Melanocyte of skin (primary cell): Measurements from ENCODE around the gene DRD4. TPM values are rescaled to one million over a fixed set of nuclear protein-coding genes. Genes with fewer than 3 reads are reported as not detected.

Source experiments
- total RNA-seq, 2 donors: library from RNA; depleted of rRNA; stranded (reverse); fragments of >200 nt; gene quantifications; 2 replicates each; pipeline ENCODE4 v1.2.3, GENCODE V29; 2012

Gene DRD4
- total RNA-seq: not detected

DNA sequence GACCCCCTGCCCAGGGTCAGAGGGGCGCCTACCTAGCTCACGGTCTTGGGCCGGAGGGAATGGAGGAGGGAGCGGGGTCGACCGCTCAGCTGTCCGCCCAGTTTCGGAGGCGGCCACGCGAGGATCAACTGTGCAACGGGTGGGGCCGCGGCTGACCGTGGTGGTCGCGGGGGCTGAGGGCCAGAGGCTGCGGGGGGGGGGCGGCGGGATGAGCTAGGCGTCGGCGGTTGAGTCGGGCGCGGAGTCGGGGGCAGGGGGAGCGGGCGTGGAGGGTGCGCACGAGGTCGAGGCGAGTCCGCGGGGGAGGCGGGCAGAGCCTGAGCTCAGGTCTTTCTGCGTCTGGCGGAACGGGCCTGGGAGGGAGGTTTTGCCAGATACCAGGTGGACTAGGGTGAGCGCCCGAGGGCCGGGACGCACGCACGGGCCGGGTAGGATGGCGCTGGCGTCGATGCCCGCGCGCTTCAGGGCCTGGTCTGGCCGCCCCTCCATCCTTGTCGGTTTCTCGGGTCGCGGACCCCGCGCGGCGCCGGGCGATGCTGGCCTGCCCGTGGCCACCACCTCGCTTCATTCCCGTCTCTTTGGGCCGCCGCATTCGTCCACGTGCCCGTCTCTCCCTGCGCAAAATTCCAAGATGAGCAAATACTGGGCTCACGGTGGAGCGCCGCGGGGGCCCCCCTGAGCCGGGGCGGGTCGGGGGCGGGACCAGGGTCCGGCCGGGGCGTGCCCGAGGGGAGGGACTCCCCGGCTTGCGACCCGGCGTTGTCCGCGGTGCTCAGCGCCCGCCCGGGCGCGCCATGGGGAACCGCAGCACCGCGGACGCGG lies at the start of gene DRD4:
DRD4 (plus strand) TSS at position 759 of the 822 bp plus-strand sequence; CDS start at position 795, 36 bp downstream.

DNA sequence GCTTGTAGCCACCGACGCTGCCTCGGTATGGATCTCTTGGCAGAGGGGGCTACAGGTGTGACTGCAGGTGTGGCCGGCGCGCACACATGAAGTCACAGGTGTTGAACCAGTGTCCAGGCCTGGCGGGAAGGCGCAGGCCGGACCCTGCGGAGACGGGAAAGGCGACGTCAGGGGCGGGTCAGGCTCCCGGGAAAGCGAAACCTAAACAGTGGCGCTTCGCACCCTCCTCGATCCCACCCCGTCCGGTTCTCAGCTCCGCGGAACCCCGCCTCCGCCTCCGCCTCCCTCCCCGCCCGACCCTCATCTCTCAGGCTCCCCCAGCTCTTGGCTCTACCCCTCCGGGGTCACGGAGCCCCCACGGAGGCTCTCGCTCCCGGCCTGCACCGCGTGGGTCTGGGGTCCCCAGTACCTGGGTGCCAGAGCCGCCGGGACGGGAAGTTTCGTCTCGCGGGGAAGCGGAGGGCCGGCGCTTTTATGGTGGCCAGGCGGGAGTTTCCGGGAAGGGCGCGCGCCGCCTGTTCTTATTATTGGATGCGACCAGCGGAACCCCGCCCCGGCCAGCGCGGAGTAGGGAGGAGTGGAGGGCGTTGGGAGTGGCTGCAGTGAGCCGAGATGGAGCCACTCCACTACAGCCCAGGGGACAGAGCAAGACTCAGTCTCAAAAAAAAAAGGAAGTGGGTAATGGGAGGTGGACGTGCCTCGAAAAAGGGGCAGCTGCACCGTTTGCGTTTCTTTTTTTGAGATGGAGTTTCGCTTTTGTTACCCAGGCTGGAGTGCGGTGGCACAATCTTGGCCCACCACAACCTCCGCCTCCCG lies 21.4 kb upstream of the DRD4 start, which contains the start of gene IRF7:
IRF7 (minus strand) TSS at position 447 of the 816 bp plus-strand sequence. CDS start 586 bp downstream, outside the sequence.

DNA sequence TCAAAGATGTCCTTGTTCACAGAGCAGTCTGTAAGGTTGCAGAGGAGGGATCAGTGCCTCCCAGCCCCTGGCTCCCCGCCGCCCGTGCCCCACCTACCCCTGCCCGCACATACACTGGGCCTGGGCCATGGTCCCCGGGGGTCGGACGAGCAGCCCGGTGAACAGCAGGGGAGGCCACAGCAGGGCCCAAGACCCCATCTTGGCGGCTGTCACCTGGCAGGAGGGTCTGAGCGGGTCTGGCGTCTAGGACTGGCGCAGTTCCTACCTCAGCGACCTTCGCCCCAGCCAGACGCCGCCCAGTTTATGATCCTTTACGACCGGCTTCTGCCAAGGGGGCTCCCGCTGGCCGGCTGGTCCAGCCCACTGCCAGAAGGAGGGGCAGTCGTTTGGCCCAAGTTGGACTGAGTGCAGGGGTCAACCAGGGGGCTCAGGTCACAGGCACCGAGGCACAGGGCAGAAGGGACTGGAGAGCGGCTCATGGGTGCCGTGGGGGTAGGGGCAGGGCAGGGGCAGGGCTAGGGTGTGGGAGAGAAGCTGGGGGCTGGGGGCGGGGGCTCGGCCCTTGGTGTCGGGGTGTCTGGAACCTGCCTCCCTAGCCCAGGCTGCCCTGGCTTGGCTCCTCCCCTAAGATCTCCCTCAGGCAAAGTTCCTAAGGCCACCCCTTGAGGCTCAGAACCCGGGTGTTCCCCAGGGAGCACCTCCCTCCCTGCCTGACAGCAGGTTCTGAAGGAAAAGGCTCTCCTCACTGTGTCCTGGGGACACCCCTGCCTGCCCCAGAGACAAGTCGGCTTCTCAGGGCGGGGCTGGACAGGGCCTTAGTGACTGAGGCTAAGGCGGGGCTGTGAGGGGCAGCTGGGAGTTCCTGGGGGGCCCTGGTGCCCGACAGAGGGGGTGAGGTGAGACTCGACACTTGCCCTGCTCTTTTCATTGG lies 12.1 kb upstream of the DRD4 start, which contains the start of gene CDHR5:
CDHR5 (minus strand) TSS at position 251 of the 931 bp plus-strand sequence; CDS start at position 198, 53 bp downstream.

DNA sequence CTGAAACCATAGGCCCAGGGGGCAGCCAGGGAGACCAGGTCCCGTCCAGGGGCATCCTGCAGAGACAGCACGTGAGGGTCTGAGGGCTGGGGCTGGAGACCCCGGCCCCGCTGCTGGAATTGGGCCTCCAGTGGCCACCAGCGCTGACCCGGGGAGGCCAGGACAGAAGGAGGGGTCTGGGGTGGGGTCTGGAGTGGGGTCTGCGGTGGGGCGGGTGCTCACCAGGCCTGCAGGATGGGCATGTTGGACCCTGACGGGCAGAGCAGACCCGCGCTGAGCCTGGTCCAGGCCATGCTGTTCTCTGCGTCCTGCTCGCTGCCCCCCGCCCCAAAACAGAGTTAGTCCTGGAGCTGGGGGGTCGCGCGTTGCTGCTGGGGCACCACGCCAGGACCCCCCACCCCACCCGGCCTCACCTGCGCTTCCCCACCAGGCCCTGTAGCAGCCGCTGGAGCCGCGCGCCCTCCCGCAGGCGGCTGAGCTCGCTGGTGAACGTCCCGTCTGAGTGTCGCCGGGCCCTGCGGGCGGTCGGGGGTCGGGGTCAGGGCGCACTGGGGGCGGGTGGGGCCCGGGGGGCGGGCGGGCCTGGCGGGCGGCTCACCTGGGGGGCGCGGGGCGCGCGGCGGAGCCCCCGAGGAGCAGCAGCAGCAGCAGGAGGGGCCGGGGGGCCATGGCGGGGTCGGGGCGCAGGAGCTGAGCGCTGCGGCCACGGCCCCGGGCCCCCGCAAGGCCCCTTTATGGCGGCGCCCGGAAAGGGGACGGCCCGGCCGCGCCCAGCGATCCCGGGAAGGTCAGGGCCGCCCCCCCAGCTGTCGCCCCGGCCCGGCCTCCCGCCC lies 10.4 kb upstream of the DRD4 start, which contains the start of gene SCT:
SCT (minus strand) TSS at position 707 of the 833 bp plus-strand sequence; CDS start at position 669, 38 bp downstream.

Other genes with a start within 250 kb of the DRD4 start
- gene PKP3, start 243.1 kb upstream of the DRD4 start, total RNA-seq: 1 to 10 TPM; 1.3 to 1.4 TPM
- gene SIGIRR, start 222.3 kb upstream of the DRD4 start, total RNA-seq: 10 to 100 TPM; 29.6 to 54.7 TPM
- under 1 TPM in 1 of 2 donors, not detected in 1; under 0.01 TPM for gene ANO9, start 195.3 kb upstream of the DRD4 start, total RNA-seq
- gene PTDSS2, start 187.0 kb upstream of the DRD4 start, total RNA-seq: 10 to 100 TPM; 38.9 to 44.0 TPM
- gene RNH1, start 130.0 kb upstream of the DRD4 start, total RNA-seq: 100 to 1,000 TPM; 203 to 262 TPM
- gene HRAS, start 101.7 kb upstream of the DRD4 start, total RNA-seq: 10 to 100 TPM; 29.6 to 64.6 TPM
- under 1 TPM; under 0.01 to 0.33 TPM for gene LRRC56, start 99.7 kb upstream of the DRD4 start, total RNA-seq
- gene LMNTD2, start 76.5 kb upstream of the DRD4 start, total RNA-seq: 1 to 10 TPM in 1 of 2 donors, under 1 TPM in 1; 0.67 to 1.4 TPM
- 1 to 10 TPM; 2.1 to 7.3 TPM for gene RASSF7, start 76.3 kb upstream of the DRD4 start, total RNA-seq
- 10 to 100 TPM; 21.7 to 32.3 TPM for gene PHRF1, start 60.8 kb upstream of the DRD4 start, total RNA-seq
- 100 to 1,000 TPM; 148 to 177 TPM for gene IRF7, start 21.3 kb upstream of the DRD4 start, total RNA-seq
- gene CDHR5, start 12.3 kb upstream of the DRD4 start, total RNA-seq: not detected
- gene SCT, start 10.1 kb upstream of the DRD4 start, total RNA-seq: not detected
- 10 to 100 TPM; 39.3 to 53.7 TPM for gene DEAF1, start 58.0 kb downstream of the DRD4 start, total RNA-seq
- gene TMEM80, start 58.5 kb downstream of the DRD4 start, total RNA-seq: 10 to 100 TPM in 1 of 2 donors, 1 to 10 TPM in 1; 7.0 to 15.1 TPM
- gene EPS8L2, start 69.0 kb downstream of the DRD4 start, total RNA-seq: 10 to 100 TPM; 26.3 to 30.6 TPM
- 100 to 1,000 TPM; 249 to 377 TPM for gene TALDO1, start 110.2 kb downstream of the DRD4 start, total RNA-seq
- 10 to 100 TPM; 34.0 to 42.0 TPM for gene GATD1, start 140.2 kb downstream of the DRD4 start, total RNA-seq
- gene CEND1, start 152.8 kb downstream of the DRD4 start, total RNA-seq: not detected
- 10 to 100 TPM in 1 of 2 donors, 1 to 10 TPM in 1; 8.6 to 24.3 TPM for gene SLC25A22, start 161.0 kb downstream of the DRD4 start, total RNA-seq
- 1 to 10 TPM; 5.9 to 7.3 TPM for gene PIDD1, start 168.0 kb downstream of the DRD4 start, total RNA-seq
- gene RPLP2, start 172.7 kb downstream of the DRD4 start, total RNA-seq: 100 to 1,000 TPM; 243 to 415 TPM
- gene PNPLA2, start 181.6 kb downstream of the DRD4 start, total RNA-seq: 10 to 100 TPM; 20.0 to 21.0 TPM
- under 1 TPM in 1 of 2 donors, not detected in 1; 0.67 TPM for gene CRACR2B, start 190.7 kb downstream of the DRD4 start, total RNA-seq
- 100 to 1,000 TPM; 125 to 137 TPM for gene CD151, start 195.7 kb downstream of the DRD4 start, total RNA-seq
- 100 to 1,000 TPM in 1 of 2 donors, 10 to 100 TPM in 1; 76.7 to 109 TPM for gene POLR2L, start 205.3 kb downstream of the DRD4 start, total RNA-seq
- gene TSPAN4, start 205.6 kb downstream of the DRD4 start, total RNA-seq: 100 to 1,000 TPM; 119 to 179 TPM